ENCODE measurements around the gene CA12. TPM values are rescaled to one million over a fixed set of nuclear protein-coding genes. Genes with fewer than 3 reads are reported as not detected.

CA12 gene
- total and polyA plus RNA-seq, 2 donors (not counting 3 experiments of a cell fraction or from before 2014, with no cell fraction given): 1.1 to 5.9 TPM

DNA sequence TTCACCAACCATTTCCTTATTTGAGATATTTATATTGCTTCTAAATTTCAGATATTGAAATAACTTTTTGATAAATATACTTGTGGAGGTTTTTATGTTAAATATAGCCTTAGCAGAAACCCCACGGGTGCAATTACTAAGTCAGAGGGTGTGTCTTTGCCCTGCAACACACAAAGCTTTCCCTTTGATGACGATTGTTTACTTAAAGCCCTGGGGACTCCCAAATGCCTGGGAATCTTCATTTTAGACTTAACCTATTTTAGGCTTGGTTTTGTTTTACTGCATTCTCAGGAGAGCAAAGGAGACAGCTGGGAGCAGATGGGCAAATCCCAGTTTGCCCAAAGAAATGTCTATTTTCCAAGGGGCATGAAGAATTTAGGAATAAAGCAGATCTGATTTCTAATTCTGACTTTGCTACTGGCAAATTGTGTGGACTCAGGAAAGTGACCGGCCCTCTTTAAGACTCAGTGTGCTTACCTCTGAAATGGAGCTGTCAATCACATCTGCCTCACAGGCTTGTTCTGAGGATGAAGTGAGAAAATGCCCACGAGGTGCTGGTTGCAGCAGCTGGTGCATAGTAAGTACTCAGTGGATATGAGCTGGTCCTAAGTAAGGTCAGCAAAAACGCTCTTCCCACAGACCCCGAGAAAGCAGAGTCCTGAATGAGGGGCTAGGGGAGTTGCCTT is 49.3 kb upstream of the CA12 start:
- no peaks in the 10 kb centered on the region for H3K4me1 ChIP-seq (ENCODE audit: control insufficient read depth, extremely low read depth, insufficient read depth, low read length)
- intact Hi-C loops (cut with micrococcal nuclease) (no loop called here), dilution Hi-C loops (cut with MboI; ENCODE audit: extremely low pct_ligation_motif_present, low sequenced_read_pairs) (no loop called here)
- H3K36me3 ChIP-seq (ENCODE audit: control insufficient read depth in 2 of 2, extremely low read depth in 1 of 2, insufficient read depth in 2 of 2, low read length in 2 of 2): no peaks in the 10 kb centered on the region
- ChIA-PET POLR2A (no interaction called here), CTCF (interaction anchor here (0.8 to 1.0 kb wide), 2 partner anchors 14 to 35 kb away, joined by 3 read pairs; no protein-coding TSS in a partner anchor)
- no peaks in the 10 kb centered on the region for H3K79me2 ChIP-seq (ENCODE audit: control insufficient read depth, insufficient read depth, low read length)
- H3K27ac ChIP-seq (ENCODE audit: insufficient read depth, low read depth, low read length): no peak overlapping the region
- no peaks in the 10 kb centered on the region for H3K27me3 ChIP-seq (ENCODE audit: control insufficient read depth in 2 of 2, insufficient read depth in 2 of 2, low read length in 2 of 2)
- BruUV-seq (replicated peaks): no TSS peak
- no peak overlapping the region for H2AFZ ChIP-seq (ENCODE audit: low read depth, low read length)
- H3K9ac ChIP-seq (replicated peaks; ENCODE audit: extremely low read depth, insufficient read depth, low read length): no peak overlapping the region
- no peak overlapping the region for H3K4me2 ChIP-seq (ENCODE audit: insufficient read depth, low read length)
- no peak overlapping the region for H3K4me3 ChIP-seq (replicated peaks in 1 of 3; ENCODE audit: insufficient read depth in 1 of 3, low read depth in 1 of 3, low read length in 3 of 3)
- FAIRE-seq: no peak
- H3K9me3 ChIP-seq (replicated peaks; ENCODE audit: control insufficient read depth, insufficient read depth, low read length): no peaks in the 10 kb centered on the region
- DNase-seq (ENCODE audit: low read depth, low spot score): no peak
- TF ChIP-seq, protein P1, sequence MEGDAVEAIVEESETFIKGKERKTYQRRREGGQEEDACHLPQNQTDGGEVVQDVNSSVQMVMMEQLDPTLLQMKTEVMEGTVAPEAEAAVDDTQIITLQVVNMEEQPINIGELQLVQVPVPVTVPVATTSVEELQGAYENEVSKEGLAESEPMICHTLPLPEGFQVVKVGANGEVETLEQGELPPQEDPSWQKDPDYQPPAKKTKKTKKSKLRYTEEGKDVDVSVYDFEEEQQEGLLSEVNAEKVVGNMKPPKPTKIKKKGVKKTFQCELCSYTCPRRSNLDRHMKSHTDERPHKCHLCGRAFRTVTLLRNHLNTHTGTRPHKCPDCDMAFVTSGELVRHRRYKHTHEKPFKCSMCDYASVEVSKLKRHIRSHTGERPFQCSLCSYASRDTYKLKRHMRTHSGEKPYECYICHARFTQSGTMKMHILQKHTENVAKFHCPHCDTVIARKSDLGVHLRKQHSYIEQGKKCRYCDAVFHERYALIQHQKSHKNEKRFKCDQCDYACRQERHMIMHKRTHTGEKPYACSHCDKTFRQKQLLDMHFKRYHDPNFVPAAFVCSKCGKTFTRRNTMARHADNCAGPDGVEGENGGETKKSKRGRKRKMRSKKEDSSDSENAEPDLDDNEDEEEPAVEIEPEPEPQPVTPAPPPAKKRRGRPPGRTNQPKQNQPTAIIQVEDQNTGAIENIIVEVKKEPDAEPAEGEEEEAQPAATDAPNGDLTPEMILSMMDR (IDR thresholded peaks at IDR 0.05; ENCODE audit: extremely low read depth in 1 of 2, insufficient read depth in 1 of 2, low read depth in 1 of 2, low read length in 2 of 2): no peak
- TF ChIP-seq EZH2 (IDR thresholded peaks at IDR 0.05; ENCODE audit: borderline replicate concordance, low read depth, low read length, severe bottlenecking) (no peak), GATA2 (IDR thresholded peaks at IDR 0.05; ENCODE audit: insufficient read depth, insufficient read length, low read depth, low read length) (no peak), MYC (IDR thresholded peaks at IDR 0.05; ENCODE audit: low read depth, low read length) (no peak), POLR2AphosphoS5 (IDR thresholded peaks at IDR 0.05; ENCODE audit: insufficient read depth, low read depth, low read length) (no peak), MAX (IDR thresholded peaks at IDR 0.05; ENCODE audit: insufficient read depth, insufficient read length) (no peak)
- no peaks in the 10 kb centered on the region for H3K9me1 ChIP-seq (replicated peaks; ENCODE audit: control insufficient read depth, extremely low read depth, insufficient read depth, low read length)
- no peaks in the 10 kb centered on the region for H4K20me1 ChIP-seq (replicated peaks; ENCODE audit: control insufficient read depth, extremely low read depth, insufficient read depth, low read length)

Data from endothelial cell of umbilical vein (primary cell).